HG03103 (cell line): ENCODE data around the gene DLG1.

ENCODE experiments used
- ATAC-seq: cut with Tn5 transposase; IDR thresholded peaks from one replicate; pipeline ENCODE4 v1.9.1; 2021; ENCODE audit warnings: low read depth; ENCODE audit not compliant: unreplicated experiment

Gene DLG1

GRCh38 chr3:197256104-197256503 is 42.3 kb downstream of the DLG1 start:
- no peak for ATAC-seq

DNA sequence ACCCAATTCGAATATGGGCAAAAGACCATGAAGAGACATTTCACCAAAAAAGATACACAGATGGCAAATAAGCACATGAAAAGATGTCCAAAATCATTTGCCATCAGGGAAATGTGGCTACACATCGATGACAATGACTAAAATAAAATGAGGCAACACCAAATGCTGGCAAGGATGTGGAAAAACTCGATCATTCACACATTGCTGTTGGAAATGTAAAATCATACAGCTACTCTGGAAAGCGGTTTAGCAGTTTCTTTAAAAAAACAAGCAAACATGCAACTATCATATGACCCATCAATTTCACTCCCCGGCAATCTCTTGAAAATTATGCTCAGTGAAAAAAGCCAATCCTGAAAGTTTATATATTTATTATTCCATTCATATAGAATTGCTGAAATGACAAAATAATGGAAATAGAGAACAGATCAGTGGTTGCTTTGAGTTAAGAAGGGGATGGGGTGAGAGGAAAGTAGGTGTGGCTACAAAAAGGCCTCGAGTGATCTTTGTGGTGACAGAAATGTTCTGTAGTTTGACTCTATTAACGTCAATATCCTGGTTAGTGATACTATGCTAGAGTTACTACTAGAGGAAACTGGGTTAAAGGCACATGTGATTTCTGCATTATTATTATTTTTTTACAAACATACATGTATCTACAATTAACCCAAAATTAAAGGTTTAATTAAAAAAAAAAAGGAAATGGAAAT is 45.0 kb downstream of the DLG1 start:
- no peak for ATAC-seq

DNA sequence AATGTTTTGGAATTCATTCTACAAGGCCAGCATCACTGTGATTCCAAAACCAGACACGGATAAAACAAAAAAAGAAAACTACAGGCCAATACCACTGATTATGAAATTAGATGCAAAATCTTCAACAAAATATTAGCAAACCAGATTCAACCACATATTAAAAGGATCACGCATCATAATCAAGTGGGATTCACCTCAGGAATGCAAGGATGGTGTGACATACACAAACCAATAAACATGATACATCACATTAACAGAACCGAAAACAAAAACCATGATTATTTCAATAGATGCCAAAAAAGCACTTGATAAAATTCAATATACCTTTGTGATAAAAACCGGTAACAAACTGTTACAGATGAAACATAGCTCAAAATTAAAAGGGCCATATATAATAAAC is 48.9 kb downstream of the DLG1 start:
- no peak for ATAC-seq

- ATAC-seq, result no peak
Observed at GRCh38 chr3:197248341-197248740, 50.1 kb downstream of the DLG1 start.

DNA sequence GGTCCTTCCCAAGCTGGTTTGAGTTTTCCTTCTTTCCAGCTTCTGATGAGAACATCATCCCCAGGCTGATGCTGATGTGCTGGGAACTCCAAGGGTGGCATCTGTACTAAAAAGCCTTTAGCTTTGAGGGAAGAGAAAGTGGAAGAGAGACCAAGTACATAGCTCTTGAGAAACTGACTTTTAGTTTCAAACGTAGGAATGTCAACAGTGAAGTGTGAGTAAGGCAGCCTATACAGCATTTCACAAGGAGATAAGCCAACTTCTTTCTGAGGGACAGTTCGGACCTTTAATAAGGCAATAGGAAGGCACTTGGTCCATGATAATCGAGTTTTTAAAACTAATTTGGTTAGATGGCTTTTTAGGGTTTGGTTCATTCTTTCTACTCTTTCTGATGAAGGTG is 53.7 kb downstream of the DLG1 start:
- no peak for ATAC-seq

- ATAC-seq, result no peak
Observed at GRCh38 chr3:197242784-197243432, 55.5 kb downstream of the DLG1 start.

GRCh38 chr3:197241173-197241572 is 57.2 kb downstream of the DLG1 start:
- no peak for ATAC-seq

GRCh38 chr3:197239857-197240256 is 58.6 kb downstream of the DLG1 start:
- no peak for ATAC-seq

DNA sequence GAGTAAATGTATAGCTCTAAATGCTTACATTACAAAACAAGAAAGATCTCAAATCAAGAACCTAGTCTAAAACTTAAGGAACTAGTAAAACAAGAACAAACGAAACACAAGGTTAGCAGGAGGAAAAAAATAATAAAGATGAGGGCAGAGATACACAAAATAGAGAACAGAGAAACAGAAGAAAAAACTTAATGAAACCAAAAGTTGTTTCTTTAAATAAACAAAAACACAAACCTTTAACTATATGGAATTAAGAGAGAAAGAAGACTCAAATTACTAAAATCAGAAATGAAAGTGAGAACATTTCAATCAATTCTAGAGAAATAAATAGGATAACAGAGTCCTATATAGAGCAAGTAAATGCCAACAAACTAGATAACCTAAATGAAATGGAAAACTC is 59.6 kb downstream of the DLG1 start:
- ATAC-seq, result no peak

DNA sequence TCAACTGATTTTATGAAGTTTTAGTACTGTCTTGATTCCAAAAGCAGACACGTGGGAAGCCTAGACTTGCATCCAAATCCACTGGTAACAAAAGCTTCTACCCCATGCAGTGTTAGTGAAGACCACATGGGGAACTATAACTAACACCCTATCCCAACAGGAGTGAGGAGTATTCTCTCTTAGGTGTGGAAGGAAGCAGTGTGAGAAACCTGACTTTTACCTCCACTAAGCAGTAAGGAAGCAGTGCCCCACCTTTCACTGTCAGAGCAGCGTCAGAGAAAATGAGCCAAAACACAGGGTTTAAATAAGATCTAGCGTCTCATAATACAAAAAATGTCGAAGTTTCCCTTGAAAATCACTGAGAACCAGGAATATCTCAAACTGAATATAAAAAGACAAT is 60.5 kb downstream of the DLG1 start:
- no peak for ATAC-seq

GRCh38 chr3:197236362-197236761 is 62.0 kb downstream of the DLG1 start:
- ATAC-seq, result no peak

- no peak for ATAC-seq
Observed at GRCh38 chr3:197234947-197235914, 63.2 kb downstream of the DLG1 start.

DNA sequence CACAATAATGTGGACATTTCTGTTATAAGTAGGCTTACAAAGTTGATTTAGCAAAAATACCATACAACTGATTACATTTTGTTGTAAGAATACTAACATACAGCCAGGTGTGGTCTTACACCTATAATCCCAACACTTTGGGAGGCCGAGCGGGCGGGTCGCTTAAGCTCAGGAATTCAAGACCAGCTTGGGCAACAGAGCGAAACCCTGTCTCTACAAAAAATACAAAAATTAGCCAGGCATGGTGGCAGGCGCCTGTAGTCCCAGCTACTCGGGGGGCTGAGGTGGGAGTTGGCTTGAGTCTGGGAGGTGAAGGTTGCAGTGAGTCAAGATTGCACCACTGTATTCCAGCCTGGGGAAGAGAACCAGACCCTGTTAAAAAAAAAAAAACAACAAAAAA is 67.1 kb downstream of the DLG1 start:
- no peak for ATAC-seq

DNA sequence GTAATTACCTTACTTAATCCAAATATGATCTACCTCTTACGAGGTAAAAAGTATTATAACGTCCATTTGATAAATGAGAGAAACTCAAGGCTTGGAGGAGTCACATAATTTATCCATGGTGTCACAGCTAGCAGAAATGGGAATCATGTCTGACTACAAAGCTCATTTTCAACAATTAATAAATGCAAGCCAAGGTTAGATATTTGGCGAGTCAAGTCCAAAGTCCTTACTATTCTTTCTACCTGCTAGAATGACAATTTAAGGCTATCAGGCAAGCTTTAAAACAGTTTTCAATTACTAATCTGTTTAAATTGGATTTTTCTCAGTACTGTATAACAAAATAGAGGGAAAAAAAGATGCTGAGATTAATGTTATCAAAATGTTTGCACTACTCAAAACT is 68.6 kb downstream of the DLG1 start:
- no peak for ATAC-seq

- ATAC-seq, result no peak
Observed at GRCh38 chr3:197229178-197229577, 69.2 kb downstream of the DLG1 start.

- no peak for ATAC-seq
Observed at GRCh38 chr3:197227780-197228574, 70.4 kb downstream of the DLG1 start.

DNA sequence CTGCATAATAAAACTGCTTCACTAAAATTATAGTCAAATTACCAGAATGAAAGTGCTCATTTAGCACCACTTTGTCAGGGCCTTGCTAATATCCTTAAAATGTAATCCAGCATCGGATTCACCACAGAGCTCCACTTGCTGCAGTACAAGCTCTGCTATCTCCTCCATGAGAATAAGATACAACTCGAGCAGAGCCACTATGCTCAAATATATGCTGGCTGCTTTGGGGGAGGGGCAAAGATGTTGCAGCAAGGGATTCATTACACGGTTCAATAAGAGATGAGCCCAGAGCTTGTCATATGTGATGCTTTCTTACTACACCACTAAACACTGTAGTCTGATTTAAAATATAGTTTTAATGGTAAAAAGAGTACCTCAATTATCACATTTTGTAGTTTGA is 72.2 kb downstream of the DLG1 start:
- no peak for ATAC-seq

DNA sequence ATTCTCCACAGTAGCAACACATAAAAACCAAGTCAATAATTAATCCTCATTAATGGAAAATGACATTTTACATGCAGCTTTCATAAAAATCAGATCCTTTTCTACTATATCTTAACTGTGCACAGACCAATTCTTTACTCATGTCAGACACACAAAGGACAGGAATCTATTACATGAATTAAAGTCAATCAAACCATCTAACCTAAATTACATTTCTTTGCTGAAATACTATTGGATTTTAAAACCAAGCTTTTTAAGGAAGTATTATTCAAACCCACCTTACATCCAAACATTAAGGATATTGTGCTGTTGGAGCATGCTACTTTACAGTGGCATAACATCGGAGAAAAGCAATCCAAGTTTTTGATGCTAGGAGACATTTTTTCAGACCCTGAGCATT is 72.8 kb downstream of the DLG1 start:
- no peak for ATAC-seq

DNA sequence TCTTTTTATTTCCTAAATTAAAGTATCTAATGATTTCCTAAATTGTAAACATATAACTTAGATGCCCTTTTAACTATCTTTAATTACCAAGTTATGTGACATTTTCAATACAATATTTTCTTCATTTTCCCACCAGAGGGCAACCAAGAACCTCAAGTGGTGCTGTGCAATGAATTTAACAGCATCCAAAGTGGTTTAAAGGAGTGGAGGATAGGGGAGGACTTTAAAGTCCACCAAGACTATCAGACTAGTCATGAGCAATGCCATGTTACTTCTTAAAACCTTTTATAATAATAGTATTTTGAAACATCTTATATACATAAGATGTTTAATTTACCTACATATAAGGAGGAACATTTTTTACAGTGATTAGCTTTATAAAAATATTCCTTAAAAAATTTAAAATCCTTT is 74.4 kb downstream of the DLG1 start:
- ATAC-seq, result no peak

DNA sequence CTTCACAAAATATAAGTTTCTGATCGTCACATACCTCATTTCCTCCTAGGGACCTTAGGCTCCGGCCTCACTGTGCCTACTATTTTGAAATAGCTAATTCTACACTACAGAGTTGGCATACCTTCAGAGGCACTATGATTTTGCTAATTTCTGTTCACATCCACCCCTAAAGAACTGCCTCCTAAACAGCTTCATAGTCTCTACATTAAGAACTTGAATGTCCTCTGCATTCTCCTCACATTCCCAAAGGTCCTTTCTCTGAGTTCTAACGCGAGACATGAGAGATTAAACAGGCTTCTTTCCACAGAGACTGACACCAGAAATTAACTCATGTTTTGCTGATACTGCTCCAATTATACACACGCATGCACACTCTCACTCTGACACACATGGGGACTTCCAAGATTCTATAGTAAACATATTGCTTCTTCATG is 75.5 kb downstream of the DLG1 start:
- ATAC-seq, result no peak
